ENCODE measurements around the gene TMEM59L.

GRCh38 chr19:18636183-18636968 lies 23.7 kb downstream of the TMEM59L start:
- no peak for TF ChIP-seq CTCF (IDR thresholded peaks at IDR 0.05)
- no peak for TF ChIP-seq POLR2A (IDR thresholded peaks at IDR 0.05)

Data from breast epithelium (tissue), 3 donors.